ENCODE data around the gene DNAJC27.

Gene DNAJC27

DNA sequence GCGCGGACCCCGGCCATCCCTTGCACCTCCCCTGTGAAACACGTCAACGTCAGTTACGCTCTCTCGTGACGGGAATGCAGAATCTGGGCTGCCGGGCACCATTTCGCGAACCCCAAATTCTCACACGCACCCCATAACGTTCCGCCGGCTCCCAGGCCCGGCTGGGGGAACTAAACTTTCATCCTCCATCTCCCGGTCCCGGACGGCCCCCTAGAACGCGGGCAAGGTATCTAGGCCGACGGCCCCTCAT lies 544 bp downstream of the DNAJC27 start:
- peak overlapping the region; percentile 85 for H3K4me3 ChIP-seq (ENCODE audit: low read depth, low read length)
- in situ Hi-C loops (cut with HindIII; ENCODE audit: low sequenced_read_pairs), result no loop called here
- TF ChIP-seq, protein P1, sequence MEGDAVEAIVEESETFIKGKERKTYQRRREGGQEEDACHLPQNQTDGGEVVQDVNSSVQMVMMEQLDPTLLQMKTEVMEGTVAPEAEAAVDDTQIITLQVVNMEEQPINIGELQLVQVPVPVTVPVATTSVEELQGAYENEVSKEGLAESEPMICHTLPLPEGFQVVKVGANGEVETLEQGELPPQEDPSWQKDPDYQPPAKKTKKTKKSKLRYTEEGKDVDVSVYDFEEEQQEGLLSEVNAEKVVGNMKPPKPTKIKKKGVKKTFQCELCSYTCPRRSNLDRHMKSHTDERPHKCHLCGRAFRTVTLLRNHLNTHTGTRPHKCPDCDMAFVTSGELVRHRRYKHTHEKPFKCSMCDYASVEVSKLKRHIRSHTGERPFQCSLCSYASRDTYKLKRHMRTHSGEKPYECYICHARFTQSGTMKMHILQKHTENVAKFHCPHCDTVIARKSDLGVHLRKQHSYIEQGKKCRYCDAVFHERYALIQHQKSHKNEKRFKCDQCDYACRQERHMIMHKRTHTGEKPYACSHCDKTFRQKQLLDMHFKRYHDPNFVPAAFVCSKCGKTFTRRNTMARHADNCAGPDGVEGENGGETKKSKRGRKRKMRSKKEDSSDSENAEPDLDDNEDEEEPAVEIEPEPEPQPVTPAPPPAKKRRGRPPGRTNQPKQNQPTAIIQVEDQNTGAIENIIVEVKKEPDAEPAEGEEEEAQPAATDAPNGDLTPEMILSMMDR (IDR thresholded peaks at IDR 0.05; ENCODE audit: low read depth, low read length), result no peak
- no peak for DNase-seq (ENCODE audit: low read depth, low spot score)

GRCh38 chr2:24970483-24971285 lies 1.1 kb downstream of the DNAJC27 start:
- TF ChIP-seq, protein P1 (IDR thresholded peaks at IDR 0.05; ENCODE audit: low read depth, low read length), result no peak
- H3K4me3 ChIP-seq (ENCODE audit: low read depth, low read length), result peak overlapping the region; percentile 85
- in situ Hi-C loops (cut with HindIII; ENCODE audit: low sequenced_read_pairs), result no loop called here
- no peak for DNase-seq (ENCODE audit: low read depth, low spot score)

- TF ChIP-seq, protein P1 (IDR thresholded peaks at IDR 0.05; ENCODE audit: low read depth, low read length), result no peak
- DNase-seq (ENCODE audit: low read depth, low spot score), result no peak
- in situ Hi-C loops (cut with HindIII; ENCODE audit: low sequenced_read_pairs), result no loop called here
- no peak overlapping the region for H3K4me3 ChIP-seq (ENCODE audit: low read depth, low read length)
Measured at GRCh38 chr2:24969784-24970183, 2.0 kb downstream of the DNAJC27 start.

DNA sequence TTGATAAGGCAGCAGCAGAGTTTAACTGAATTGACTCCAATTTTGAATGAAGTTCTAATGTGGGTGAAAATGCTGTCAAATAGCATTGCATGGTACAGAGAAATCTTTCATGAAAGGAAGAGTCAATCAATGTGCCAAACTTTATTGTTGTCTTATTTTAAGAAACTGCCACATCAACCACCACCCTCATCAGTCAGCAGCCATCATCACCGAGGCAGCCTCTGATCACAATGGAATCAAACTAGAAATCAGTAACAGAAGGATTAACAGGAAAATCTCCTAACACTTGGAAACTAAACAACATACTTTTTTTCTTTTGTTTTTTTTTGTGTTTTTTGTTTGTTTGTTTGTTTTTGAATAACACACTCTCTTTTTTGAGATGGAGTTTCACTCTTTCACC lies 9.9 kb downstream of the DNAJC27 start:
- in situ Hi-C loops (cut with HindIII; ENCODE audit: low sequenced_read_pairs), result no loop called here
- TF ChIP-seq, protein P1 (IDR thresholded peaks at IDR 0.05; ENCODE audit: low read depth, low read length), result no peak
- DNase-seq (ENCODE audit: low read depth, low spot score), result no peak
- H3K4me3 ChIP-seq (ENCODE audit: low read depth, low read length), result no peak overlapping the region

DNA sequence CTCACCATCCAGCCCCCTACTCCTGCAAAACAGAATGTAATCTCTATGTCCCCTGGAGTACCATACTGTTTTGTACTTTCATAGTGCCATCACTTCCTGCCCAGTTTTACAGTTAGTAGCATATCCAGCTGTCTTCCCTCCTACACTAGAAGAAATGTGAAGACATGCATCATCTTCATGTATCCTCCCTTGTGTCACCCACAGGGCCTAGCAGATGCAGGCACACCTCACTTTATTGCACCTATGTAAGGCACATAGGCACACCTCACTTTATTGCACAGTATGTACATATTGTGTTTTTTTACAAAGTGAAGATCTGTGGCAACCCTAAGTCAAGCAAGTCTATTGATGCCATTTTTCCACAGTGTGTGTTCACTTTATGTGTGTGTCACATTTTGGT lies 12.0 kb downstream of the DNAJC27 start:
- no peak for DNase-seq (ENCODE audit: low read depth, low spot score)
- in situ Hi-C loops (cut with HindIII; ENCODE audit: low sequenced_read_pairs), result no loop called here
- no peak overlapping the region for H3K4me3 ChIP-seq (ENCODE audit: low read depth, low read length)
- TF ChIP-seq, protein P1 (IDR thresholded peaks at IDR 0.05; ENCODE audit: low read depth, low read length), result no peak

- no peak for DNase-seq (ENCODE audit: low read depth, low spot score)
- TF ChIP-seq, protein P1 (IDR thresholded peaks at IDR 0.05; ENCODE audit: low read depth, low read length), result no peak
- no peak overlapping the region for H3K4me3 ChIP-seq (ENCODE audit: low read depth, low read length)
- in situ Hi-C loops (cut with HindIII; ENCODE audit: low sequenced_read_pairs), result no loop called here
Measured at GRCh38 chr2:24958411-24958935, 13.3 kb downstream of the DNAJC27 start.

Data from astrocyte of the spinal cord (primary cell).